ENCODE data around the gene TNXB. TPM values are rescaled to one million over a fixed set of nuclear protein-coding genes. Genes with fewer than 3 reads are reported as not detected.
A peak's percentile ranks its signal among the peaks of the same experiment; 100 is the strongest.

The TNXB gene
- polyA plus RNA-seq, 1 donor from 2014 or later: 3.3 TPM

GRCh38 chr6:32108727-32109113, 418 bp downstream of the TNXB start:
- no peak overlapping the region for H3K27ac ChIP-seq (ENCODE audit: low read length)

GRCh38 chr6:32108094-32108627, 977 bp downstream of the TNXB start:
- no peak overlapping the region for H3K4me2 ChIP-seq (ENCODE audit: low read length)
- no peaks in the 10 kb centered on the region for H3K27me3 ChIP-seq (ENCODE audit: insufficient read depth, low read depth, low read length)
- H3K4me3 ChIP-seq (ENCODE audit: low read length): no peak overlapping the region
- no peaks in the 10 kb centered on the region for H3K36me3 ChIP-seq (ENCODE audit: insufficient read depth, low read length)
- no peak overlapping the region for H2AFZ ChIP-seq (ENCODE audit: low read depth, low read length)
- no peaks in the 10 kb centered on the region for H3K9me3 ChIP-seq (ENCODE audit: low read length)
- TF ChIP-seq CTCF (IDR thresholded peaks at IDR 0.05; ENCODE audit: poor library complexity, severe bottlenecking): no peak
- no peak for TF ChIP-seq RAD21 (conservative IDR thresholded peaks at IDR 0.05)
- peak; percentile 7 for TF ChIP-seq POLR2AphosphoS5 (IDR thresholded peaks at IDR 0.05)
- no peaks in the 10 kb centered on the region for H3K79me2 ChIP-seq (replicated peaks; ENCODE audit: insufficient read depth, low read length)
- H3K9me2 ChIP-seq (ENCODE audit: insufficient read depth, low read length): no peaks in the 10 kb centered on the region
- no peaks in the 10 kb centered on the region for H3F3A ChIP-seq (ENCODE audit: insufficient read depth, low read length, poor library complexity, severe bottlenecking)
- no peak overlapping the region for H3K27ac ChIP-seq (ENCODE audit: low read length)
- H3K9ac ChIP-seq (ENCODE audit: low read length): no peak overlapping the region
- no peaks in the 10 kb centered on the region for H4K20me1 ChIP-seq (ENCODE audit: insufficient read depth)

More at GRCh38 chr6:32108727-32109113, 418 bp downstream of the TNXB start:
- no peak overlapping the region for H3K4me2 ChIP-seq (ENCODE audit: low read length)
- no peak overlapping the region for H3K4me3 ChIP-seq (ENCODE audit: low read length)
- no peaks in the 10 kb centered on the region for H4K20me1 ChIP-seq (ENCODE audit: insufficient read depth)
- H3K9me3 ChIP-seq (ENCODE audit: low read length): no peaks in the 10 kb centered on the region
- H3K79me2 ChIP-seq (replicated peaks; ENCODE audit: insufficient read depth, low read length): no peaks in the 10 kb centered on the region
- H2AFZ ChIP-seq (ENCODE audit: low read depth, low read length): no peak overlapping the region
- H3K36me3 ChIP-seq (ENCODE audit: insufficient read depth, low read length): no peaks in the 10 kb centered on the region
- TF ChIP-seq POLR2AphosphoS5 (IDR thresholded peaks at IDR 0.05) (no peak), REST (IDR thresholded peaks at IDR 0.05; ENCODE audit: borderline replicate concordance) (no peak), MXI1 (conservative IDR thresholded peaks at IDR 0.05; ENCODE audit: poor library complexity, severe bottlenecking) (no peak), CTCF (IDR thresholded peaks at IDR 0.05; ENCODE audit: poor library complexity, severe bottlenecking) (no peak), TAF1 (IDR thresholded peaks at IDR 0.05; ENCODE audit: low read depth) (no peak), RAD21 (conservative IDR thresholded peaks at IDR 0.05) (no peak), SMC3 (conservative IDR thresholded peaks at IDR 0.05; ENCODE audit: poor library complexity) (no peak)
- H3F3A ChIP-seq (ENCODE audit: insufficient read depth, low read length, poor library complexity, severe bottlenecking): no peaks in the 10 kb centered on the region
- no peak overlapping the region for H3K9ac ChIP-seq (ENCODE audit: low read length)
- H3K9me2 ChIP-seq (ENCODE audit: insufficient read depth, low read length): no peaks in the 10 kb centered on the region
- no peaks in the 10 kb centered on the region for H3K27me3 ChIP-seq (ENCODE audit: insufficient read depth, low read depth, low read length)

All from neural cell (in vitro differentiated cells).